Cortex of kidney (tissue), 1 donor: Measurements from ENCODE around the gene MAN2B1.

Source experiments
- DNase-seq: peaks from one replicate; lab custom pipeline; 2025; lab: John Stamatoyannopoulos, UW

MAN2B1 gene

DNA sequence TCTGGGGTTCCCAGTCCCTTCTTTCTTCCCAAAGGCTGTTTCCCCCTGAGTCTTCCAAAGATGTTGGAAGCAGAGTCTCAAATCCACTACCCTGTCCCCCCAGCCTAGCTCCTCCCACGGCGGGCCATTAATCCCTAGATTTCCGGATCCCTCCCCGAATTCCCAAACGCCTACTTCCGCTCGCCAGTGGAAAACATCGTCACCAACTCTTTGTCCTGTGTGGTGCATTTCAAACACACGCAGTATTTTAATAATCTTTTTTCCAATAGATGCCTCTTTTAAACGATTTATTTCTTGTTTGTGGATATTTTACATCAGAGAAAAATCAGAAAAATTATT is 55.2 kb downstream of the MAN2B1 start:
- no peak for DNase-seq

DNA sequence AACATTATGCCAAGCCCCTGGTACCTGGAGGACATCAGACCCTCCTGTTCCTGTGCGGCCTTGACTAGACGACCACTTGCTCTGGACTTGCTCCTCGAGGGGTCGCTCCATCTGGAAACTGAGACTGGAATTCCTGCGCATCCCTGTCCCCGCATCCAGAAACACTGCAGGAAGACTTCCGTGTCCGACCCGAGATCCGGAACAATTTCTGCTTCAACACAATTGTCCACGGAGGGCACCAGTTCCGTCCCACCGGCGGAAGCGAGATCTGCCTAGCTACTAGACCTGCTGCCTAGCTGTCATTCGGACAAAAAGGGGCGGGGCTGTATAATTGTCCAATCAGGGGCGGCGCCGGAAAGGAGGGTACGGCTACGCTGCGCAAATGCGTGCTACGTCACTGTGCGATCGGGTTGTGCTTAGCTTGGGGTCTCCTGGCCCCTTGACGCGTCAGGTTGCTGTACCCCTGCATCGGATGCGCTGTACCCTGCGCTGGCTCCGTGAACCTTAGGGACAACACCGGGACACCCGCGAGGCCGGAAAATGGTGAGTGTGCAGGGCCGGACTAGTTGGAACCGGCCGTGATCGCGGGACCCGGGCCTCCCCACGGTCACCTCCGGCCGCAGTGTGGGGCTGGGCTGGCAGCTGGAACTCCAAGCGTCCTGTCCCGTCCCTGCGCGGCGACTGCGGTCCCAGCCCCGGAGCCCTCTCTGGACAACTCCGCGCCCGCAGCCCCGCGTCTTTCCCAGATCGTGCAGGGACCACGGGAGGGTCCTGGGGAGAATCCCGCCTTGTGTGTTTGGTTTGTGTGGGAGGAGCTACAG is 55.8 kb downstream of the MAN2B1 start, which contains the start of the genes ZNF490 and ZNF791:
Gene ZNF490, minus strand, starts transcription at position 274 of the 821 bp plus-strand sequence. Its CDS starts 133 bp downstream, at position 141.
Gene ZNF791, plus strand, starts transcription at position 381 of the 821 bp plus-strand sequence. Its CDS starts 160 bp downstream, at position 541.
- DNase-seq: peak; percentile 69

DNA sequence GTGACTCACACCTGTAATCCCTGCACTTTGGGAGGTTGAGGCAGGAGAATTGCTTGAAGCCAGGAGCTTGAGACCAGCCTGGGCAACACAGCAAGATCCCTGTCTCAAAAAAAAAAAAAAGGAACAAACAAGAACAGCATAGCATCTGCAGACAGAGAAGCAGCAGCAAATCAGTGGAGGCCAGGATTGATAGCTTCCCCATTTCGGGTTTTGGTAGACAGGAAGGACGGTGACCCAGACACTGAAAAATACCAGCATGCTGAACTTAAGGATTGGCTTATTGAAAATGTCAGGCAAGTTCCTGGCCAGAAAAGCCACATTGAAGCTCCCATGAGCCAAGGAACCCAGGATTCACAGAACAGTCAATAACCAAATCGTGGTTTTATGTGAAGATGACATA is 58.9 kb downstream of the MAN2B1 start:
- no peak for DNase-seq

DNA sequence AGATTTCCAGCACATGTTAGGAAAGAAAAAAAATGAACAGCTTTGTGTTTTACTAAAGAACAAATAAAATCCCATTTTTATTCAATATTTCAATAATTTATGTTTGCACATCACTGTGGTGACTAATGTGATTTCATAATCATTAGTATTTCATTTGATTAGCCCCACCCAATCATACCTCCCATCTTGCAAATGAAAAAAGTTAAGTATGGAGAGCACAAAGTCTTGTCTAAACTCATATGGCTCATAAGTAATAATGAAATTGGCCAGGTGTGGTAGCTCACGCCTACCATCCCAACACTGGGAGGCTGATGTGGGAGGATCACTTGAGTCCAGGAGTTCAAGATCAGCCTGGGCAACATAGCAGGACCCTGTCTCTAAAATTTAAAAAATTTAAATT is 59.7 kb downstream of the MAN2B1 start:
- DNase-seq: no peak

DNA sequence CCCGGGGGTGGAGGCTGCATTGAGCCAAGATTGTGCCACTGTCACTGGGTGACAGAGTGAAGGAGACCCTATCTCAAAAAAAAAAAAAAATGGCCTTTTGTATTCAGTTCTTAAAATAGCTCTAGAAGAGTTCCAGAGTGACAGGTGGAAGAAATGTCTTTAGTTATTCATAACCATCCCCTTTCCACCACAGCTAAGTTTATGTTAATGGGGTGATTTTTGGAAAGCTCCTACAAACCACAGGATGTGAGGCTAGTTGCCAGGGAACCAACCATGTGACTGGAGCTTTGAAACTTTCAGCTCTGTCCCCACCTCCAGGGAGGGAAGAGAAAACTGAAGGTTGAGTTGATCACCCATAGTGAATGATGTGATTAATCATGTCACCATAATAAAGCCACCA is 62.8 kb downstream of the MAN2B1 start:
- DNase-seq: no peak

DNA sequence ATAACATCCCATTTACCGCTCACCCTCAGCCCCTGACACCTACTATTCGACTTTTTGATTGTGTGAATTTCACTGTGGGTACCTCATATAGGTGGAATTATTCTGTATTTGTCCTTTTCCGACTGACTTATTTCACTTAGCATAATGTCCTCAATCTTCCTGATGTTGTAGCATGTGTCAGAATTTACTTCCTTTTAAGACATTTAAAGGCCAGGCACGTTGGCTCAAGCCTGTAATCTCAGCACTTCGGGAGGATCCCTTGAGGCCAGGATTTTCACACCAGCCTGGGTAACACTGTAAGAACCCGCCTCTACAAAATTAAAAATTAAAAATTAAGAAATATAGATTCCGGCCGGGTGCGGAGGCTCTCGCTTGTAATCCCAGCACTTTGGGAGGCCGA is 68.9 kb downstream of the MAN2B1 start:
- DNase-seq: no peak

DNA sequence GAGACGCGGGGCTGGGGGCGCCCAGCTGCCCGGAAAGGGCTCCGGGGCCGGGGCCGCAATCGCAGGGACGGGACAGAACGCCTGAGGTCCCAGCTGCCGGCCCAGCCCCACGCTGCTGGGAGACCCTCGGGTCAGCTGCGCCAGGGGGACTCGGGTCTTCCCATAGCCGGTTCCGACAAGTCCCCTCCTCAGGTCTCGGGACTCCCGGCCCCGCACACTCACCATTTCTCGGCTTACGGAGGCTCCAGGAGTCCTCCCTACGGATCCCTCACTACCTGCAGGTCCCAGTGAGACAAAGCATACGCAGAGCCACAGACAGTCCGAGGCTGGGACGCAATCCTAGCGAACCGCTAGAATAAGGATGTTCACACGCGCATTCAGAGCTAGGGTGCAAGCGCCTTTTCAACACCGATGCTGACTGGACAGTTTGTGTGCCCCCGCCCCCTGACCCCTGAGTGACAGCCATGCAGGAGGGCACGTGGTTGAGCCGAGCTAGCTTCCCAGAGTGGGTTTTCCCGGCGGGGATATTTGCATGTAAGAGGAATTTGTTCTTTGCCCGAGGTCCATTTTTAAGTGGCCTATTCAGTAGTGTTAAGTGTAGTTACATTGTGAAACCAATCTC is 69.5 kb downstream of the MAN2B1 start:
- DNase-seq: no peak
